NCI-H748 treated with DMSO at 0.1 percent for 48 hours (cell line): ENCODE measurements around the gene LRP1B.

Experiments used
- DNase-seq: peaks from one replicate; lab custom pipeline; 2025; lab: John Stamatoyannopoulos, UW

Gene LRP1B

GRCh38 chr2:140808820-140809219, 1322.0 kb downstream of the LRP1B start:
- DNase-seq: no peak

- no peak for DNase-seq
Measured at GRCh38 chr2:140808211-140808610, 1322.6 kb downstream of the LRP1B start.

GRCh38 chr2:140804700-140805260, 1326.0 kb downstream of the LRP1B start:
- no peak for DNase-seq

- DNase-seq: no peak
Measured at GRCh38 chr2:140801311-140801710, 1329.5 kb downstream of the LRP1B start.

- no peak for DNase-seq
Measured at GRCh38 chr2:140797718-140798117, 1333.1 kb downstream of the LRP1B start.

- DNase-seq: no peak
Measured at GRCh38 chr2:140791802-140792201, 1339.0 kb downstream of the LRP1B start.

GRCh38 chr2:140786585-140786984, 1344.2 kb downstream of the LRP1B start:
- DNase-seq: peak; percentile 59

- no peak for DNase-seq
Measured at GRCh38 chr2:140775411-140775810, 1355.4 kb downstream of the LRP1B start.

GRCh38 chr2:140770645-140771044, 1360.2 kb downstream of the LRP1B start:
- DNase-seq: no peak

GRCh38 chr2:140761807-140762206, 1369.0 kb downstream of the LRP1B start:
- no peak for DNase-seq

GRCh38 chr2:140759426-140760156, 1371.2 kb downstream of the LRP1B start:
- no peak for DNase-seq

GRCh38 chr2:140747665-140748064, 1383.2 kb downstream of the LRP1B start:
- DNase-seq: no peak

- DNase-seq: no peak
Measured at GRCh38 chr2:140747090-140747489, 1383.7 kb downstream of the LRP1B start.

- no peak for DNase-seq
Measured at GRCh38 chr2:140744379-140744778, 1386.4 kb downstream of the LRP1B start.

- no peak for DNase-seq
Measured at GRCh38 chr2:140737006-140737405, 1393.8 kb downstream of the LRP1B start.

GRCh38 chr2:140734992-140735391, 1395.8 kb downstream of the LRP1B start:
- DNase-seq: peak; percentile 53

GRCh38 chr2:140718999-140719398, 1411.8 kb downstream of the LRP1B start:
- DNase-seq: peak; percentile 44

GRCh38 chr2:140717481-140717880, 1413.3 kb downstream of the LRP1B start:
- no peak for DNase-seq

- no peak for DNase-seq
Measured at GRCh38 chr2:140714586-140714985, 1416.2 kb downstream of the LRP1B start.

GRCh38 chr2:140711867-140712266, 1418.9 kb downstream of the LRP1B start:
- no peak for DNase-seq

- DNase-seq: no peak
Measured at GRCh38 chr2:140701726-140702125, 1429.1 kb downstream of the LRP1B start.

GRCh38 chr2:140698636-140699035, 1432.2 kb downstream of the LRP1B start:
- no peak for DNase-seq

GRCh38 chr2:140696449-140696848, 1434.4 kb downstream of the LRP1B start:
- no peak for DNase-seq

- DNase-seq: no peak
Measured at GRCh38 chr2:140695155-140695554, 1435.7 kb downstream of the LRP1B start.
